T-helper 1 cell treated with Interleukin-12 subunit alpha and Interleukin-12 subunit beta and Interleukin-4 antibody, amounts not matched to agents 30 ng/mL and 1 ng/mL, for 36 hours (primary cell): Measurements from ENCODE around the gene KCTD5. TPM values are rescaled to one million over a fixed set of nuclear protein-coding genes. Genes with fewer than 3 reads are reported as not detected.
"Not testable (repeated sequence)": the region's sequence is repeated elsewhere in the genome, so short reads cannot be mapped to it uniquely, and the experiment has no call there.

Source experiments
- intact Hi-C: fragments of 100-400 bp; cut with micrococcal nuclease; formaldehyde crosslinking; loops from one replicate; pipeline ENCODE4 v1.15.1; 2024
- total RNA-seq: library from RNA; stranded (reverse); gene quantifications from 2 replicates; pipeline ENCODE4 v1.2.3, GENCODE V29; 2022

KCTD5 gene
- total RNA-seq, 1 donor from 2014 or later: 41.8 TPM

GRCh38 chr16:2692948-2693651 lies 10.8 kb downstream of the KCTD5 start:
- intact Hi-C loops: no loop called here

GRCh38 chr16:2696601-2697250 lies 14.4 kb downstream of the KCTD5 start:
- intact Hi-C loops: not testable (repeated sequence)

- intact Hi-C loops: no loop called here
Observed at GRCh38 chr16:2697401-2697948, 15.2 kb downstream of the KCTD5 start.

- intact Hi-C loops: no loop called here
Observed at GRCh38 chr16:2698103-2698870, 16.0 kb downstream of the KCTD5 start.

- intact Hi-C loops: no loop called here
Observed at GRCh38 chr16:2698965-2699750, 16.8 kb downstream of the KCTD5 start.

- intact Hi-C loops: no loop called here
Observed at GRCh38 chr16:2699791-2700600, 17.7 kb downstream of the KCTD5 start.

GRCh38 chr16:2700786-2701185 lies 18.5 kb downstream of the KCTD5 start:
- intact Hi-C loops: no loop called here

- intact Hi-C loops: no loop called here
Observed at GRCh38 chr16:2701272-2701671, 18.9 kb downstream of the KCTD5 start.

GRCh38 chr16:2701713-2702437 lies 19.6 kb downstream of the KCTD5 start:
- intact Hi-C loops: no loop called here

- intact Hi-C loops: no loop called here
Observed at GRCh38 chr16:2702438-2702825, 20.1 kb downstream of the KCTD5 start.

GRCh38 chr16:2702871-2703745 lies 20.8 kb downstream of the KCTD5 start:
- intact Hi-C loops: no loop called here

- intact Hi-C loops: no loop called here
Observed at GRCh38 chr16:2704166-2704982, 22.1 kb downstream of the KCTD5 start.

GRCh38 chr16:2704983-2705275 lies 22.6 kb downstream of the KCTD5 start:
- intact Hi-C loops: no loop called here

GRCh38 chr16:2705351-2705750 lies 23.0 kb downstream of the KCTD5 start:
- intact Hi-C loops: no loop called here

GRCh38 chr16:2706085-2706484 lies 23.8 kb downstream of the KCTD5 start:
- intact Hi-C loops: no loop called here

- intact Hi-C loops: no loop called here
Observed at GRCh38 chr16:2706611-2707311, 24.4 kb downstream of the KCTD5 start.
